ENCODE measurements around the gene SLC38A10. TPM values are rescaled to one million over a fixed set of nuclear protein-coding genes. Genes with fewer than 3 reads are reported as not detected.

Gene SLC38A10
- total and polyA plus RNA-seq, 3 experiments from 2014 or later = 49.0 to 71.1 (median 51.0) TPM

- Mint-ChIP-seq H3K4me1 (no peaks in the 10 kb centered on the region), H3K9me3 (no peaks in the 10 kb centered on the region), H3K27ac (no peak overlapping the region), H3K4me3 (no peak overlapping the region), H3K27me3 (peaks cover 8 to 16% of the 10 kb centered on the region in 2 donors), H3K36me3 (no peaks in the 10 kb centered on the region)
- Histone ChIP-seq H3K27me3 (ENCODE audit: insufficient read depth, low read length, poor library complexity, severe bottlenecking) (no peaks in the 10 kb centered on the region), H3K4me1 (ENCODE audit: insufficient read depth, low read length) (no peaks in the 10 kb centered on the region), H3K36me3 (ENCODE audit: insufficient read depth, low read length) (no peaks in the 10 kb centered on the region), H3K9me3 (ENCODE audit: low read length) (no peaks in the 10 kb centered on the region), H3K4me3 (ENCODE audit: low read length) (no peak overlapping the region), H3K27ac (ENCODE audit: low read depth, low read length) (no peak overlapping the region)
- POLR2A ChIA-PET = no interaction called here
- CTCF ChIA-PET = no interaction called here
- no peak for DNase-seq
Measured at GRCh38 chr17:81317961-81318605, 23.0 kb upstream of the SLC38A10 start.

DNA sequence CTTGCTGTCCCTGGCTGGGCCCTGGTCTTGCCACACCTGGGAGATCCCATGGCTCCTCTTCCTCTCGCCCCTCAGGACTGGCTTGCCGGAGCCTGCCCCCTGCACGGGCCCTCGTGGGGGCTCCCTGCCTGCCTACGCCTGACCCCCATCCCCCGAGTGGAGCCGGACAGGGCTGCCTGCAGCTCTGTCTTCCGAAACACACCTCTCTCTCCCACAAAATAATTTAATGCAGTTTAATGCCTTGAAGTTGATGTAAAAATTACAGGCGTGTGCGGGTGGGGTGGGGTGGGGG is 22.4 kb upstream of the SLC38A10 start:
- H3K4me3 Mint-ChIP-seq = no peak overlapping the region
- H3K9me3 Mint-ChIP-seq = no peaks in the 10 kb centered on the region
- no peaks in the 10 kb centered on the region for H3K36me3 Mint-ChIP-seq
- no peak overlapping the region for H3K27ac ChIP-seq (ENCODE audit: low read depth, low read length)
- no peak overlapping the region for H3K27ac Mint-ChIP-seq
- no peaks in the 10 kb centered on the region for H3K36me3 ChIP-seq (ENCODE audit: insufficient read depth, low read length)
- CTCF ChIA-PET = no interaction called here
- DNase-seq = no peak
- no peaks in the 10 kb centered on the region for H3K27me3 ChIP-seq (ENCODE audit: insufficient read depth, low read length, poor library complexity, severe bottlenecking)
- no peaks in the 10 kb centered on the region for H3K9me3 ChIP-seq (ENCODE audit: low read length)
- H3K4me1 ChIP-seq (ENCODE audit: insufficient read depth, low read length) = no peaks in the 10 kb centered on the region
- POLR2A ChIA-PET = no interaction called here
- H3K27me3 Mint-ChIP-seq = peaks cover 10 to 17% of the 10 kb centered on the region in 2 donors
- H3K4me3 ChIP-seq (ENCODE audit: low read length) = no peak overlapping the region
- no peaks in the 10 kb centered on the region for H3K4me1 Mint-ChIP-seq

GRCh38 chr17:81315885-81316391 is 20.8 kb upstream of the SLC38A10 start:
- no peaks in the 10 kb centered on the region for H3K27me3 ChIP-seq (ENCODE audit: insufficient read depth, low read length, poor library complexity, severe bottlenecking)
- Mint-ChIP-seq H3K27ac (peak overlapping the region in 1 of 8 donors; percentile 69), H3K4me3 (no peak overlapping the region), H3K36me3 (no peaks in the 10 kb centered on the region), H3K9me3 (no peaks in the 10 kb centered on the region), H3K27me3 (peaks cover 13 to 19% of the 10 kb centered on the region in 2 donors), H3K4me1 (no peaks in the 10 kb centered on the region)
- no peaks in the 10 kb centered on the region for H3K4me1 ChIP-seq (ENCODE audit: insufficient read depth, low read length)
- no peak overlapping the region for H3K27ac ChIP-seq (ENCODE audit: low read depth, low read length)
- no peaks in the 10 kb centered on the region for H3K36me3 ChIP-seq (ENCODE audit: insufficient read depth, low read length)
- ChIA-PET POLR2A (no interaction called here), CTCF (no interaction called here)
- no peaks in the 10 kb centered on the region for H3K9me3 ChIP-seq (ENCODE audit: low read length)
- DNase-seq = no peak
- H3K4me3 ChIP-seq (ENCODE audit: low read length) = no peak overlapping the region

DNA sequence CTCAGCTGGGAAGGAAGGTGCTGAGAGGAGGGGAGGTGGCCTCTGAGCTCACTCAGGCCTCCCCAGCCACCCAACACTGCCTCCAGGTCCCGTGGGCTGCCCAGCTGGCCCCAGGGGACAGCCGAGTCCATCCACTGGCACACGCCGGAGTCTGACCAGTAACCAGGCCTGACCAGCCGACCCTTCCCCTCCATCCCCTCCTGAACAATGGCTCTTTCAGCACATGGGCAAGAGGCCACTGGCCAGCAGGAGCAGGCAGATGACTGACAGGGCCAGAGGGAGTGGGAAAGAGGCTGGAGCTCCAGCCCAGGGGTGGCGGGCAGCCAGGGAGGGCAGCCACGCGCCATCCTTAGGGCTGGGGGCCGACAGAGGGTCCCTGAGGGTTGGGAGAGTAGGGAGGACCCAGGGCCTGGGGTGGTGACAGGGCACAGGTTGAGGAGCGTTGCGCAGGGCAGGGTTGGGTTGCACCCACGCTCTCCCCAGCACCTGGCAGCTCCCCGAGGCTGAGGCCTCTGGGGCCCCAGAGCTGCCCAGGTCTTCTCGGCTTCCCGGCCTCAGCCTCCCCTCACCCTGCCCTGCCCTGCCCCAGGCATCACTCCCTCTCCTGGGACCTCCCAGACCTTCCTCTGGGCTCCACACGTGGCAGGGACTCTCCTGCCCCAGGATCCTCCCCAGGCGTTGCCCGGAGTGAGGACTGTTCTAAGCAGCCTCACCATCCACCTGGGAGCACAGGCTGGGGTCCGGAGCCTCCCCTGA is 20.2 kb upstream of the SLC38A10 start:
- peaks cover 13 to 21% of the 10 kb centered on the region in 2 donors for H3K27me3 Mint-ChIP-seq
- Histone ChIP-seq H3K4me1 (ENCODE audit: insufficient read depth, low read length) (no peaks in the 10 kb centered on the region), H3K36me3 (ENCODE audit: insufficient read depth, low read length) (no peaks in the 10 kb centered on the region), H3K4me3 (ENCODE audit: low read length) (no peak overlapping the region), H3K27ac (ENCODE audit: low read depth, low read length) (no peak overlapping the region), H3K9me3 (ENCODE audit: low read length) (no peaks in the 10 kb centered on the region), H3K27me3 (ENCODE audit: insufficient read depth, low read length, poor library complexity, severe bottlenecking) (no peaks in the 10 kb centered on the region)
- DNase-seq = no peak
- no peak overlapping the region for H3K27ac Mint-ChIP-seq
- H3K4me1 Mint-ChIP-seq = no peaks in the 10 kb centered on the region
- H3K4me3 Mint-ChIP-seq = no peak overlapping the region
- no peaks in the 10 kb centered on the region for H3K36me3 Mint-ChIP-seq
- ChIA-PET POLR2A (no interaction called here), CTCF (no interaction called here)
- H3K9me3 Mint-ChIP-seq = no peaks in the 10 kb centered on the region

- Mint-ChIP-seq H3K4me1 (no peaks in the 10 kb centered on the region), H3K27me3 (peaks cover 15 to 21% of the 10 kb centered on the region in 2 donors), H3K4me3 (no peak overlapping the region), H3K36me3 (no peaks in the 10 kb centered on the region), H3K27ac (no peak overlapping the region), H3K9me3 (no peaks in the 10 kb centered on the region)
- Histone ChIP-seq H3K27ac (ENCODE audit: low read depth, low read length) (no peak overlapping the region), H3K9me3 (ENCODE audit: low read length) (no peaks in the 10 kb centered on the region), H3K27me3 (ENCODE audit: insufficient read depth, low read length, poor library complexity, severe bottlenecking) (no peaks in the 10 kb centered on the region), H3K4me1 (ENCODE audit: insufficient read depth, low read length) (no peaks in the 10 kb centered on the region), H3K4me3 (ENCODE audit: low read length) (no peak overlapping the region), H3K36me3 (ENCODE audit: insufficient read depth, low read length) (no peaks in the 10 kb centered on the region)
- CTCF ChIA-PET = no interaction called here
- POLR2A ChIA-PET = no interaction called here
- no peak for DNase-seq
Measured at GRCh38 chr17:81314398-81315081, 19.4 kb upstream of the SLC38A10 start.

- H3K36me3 ChIP-seq (ENCODE audit: insufficient read depth, low read length) = no peaks in the 10 kb centered on the region
- no peaks in the 10 kb centered on the region for H3K36me3 Mint-ChIP-seq
- no peak overlapping the region for H3K27ac Mint-ChIP-seq
- H3K27me3 ChIP-seq (ENCODE audit: insufficient read depth, low read length, poor library complexity, severe bottlenecking) = no peaks in the 10 kb centered on the region
- no peak overlapping the region for H3K27ac ChIP-seq (ENCODE audit: low read depth, low read length)
- H3K9me3 Mint-ChIP-seq = no peaks in the 10 kb centered on the region
- H3K4me1 Mint-ChIP-seq = peaks cover 0 to 4% (median 0%) of the 10 kb centered on the region in 3 donors
- no peaks in the 10 kb centered on the region for H3K9me3 ChIP-seq (ENCODE audit: low read length)
- H3K4me3 ChIP-seq (ENCODE audit: low read length) = no peak overlapping the region
- no peak overlapping the region for H3K4me3 Mint-ChIP-seq
- ChIA-PET CTCF (no interaction called here), POLR2A (no interaction called here)
- no peak for DNase-seq
- peaks cover 17 to 25% of the 10 kb centered on the region in 2 donors for H3K27me3 Mint-ChIP-seq
- no peaks in the 10 kb centered on the region for H3K4me1 ChIP-seq (ENCODE audit: insufficient read depth, low read length)
Measured at GRCh38 chr17:81313776-81314397, 18.8 kb upstream of the SLC38A10 start.

DNA sequence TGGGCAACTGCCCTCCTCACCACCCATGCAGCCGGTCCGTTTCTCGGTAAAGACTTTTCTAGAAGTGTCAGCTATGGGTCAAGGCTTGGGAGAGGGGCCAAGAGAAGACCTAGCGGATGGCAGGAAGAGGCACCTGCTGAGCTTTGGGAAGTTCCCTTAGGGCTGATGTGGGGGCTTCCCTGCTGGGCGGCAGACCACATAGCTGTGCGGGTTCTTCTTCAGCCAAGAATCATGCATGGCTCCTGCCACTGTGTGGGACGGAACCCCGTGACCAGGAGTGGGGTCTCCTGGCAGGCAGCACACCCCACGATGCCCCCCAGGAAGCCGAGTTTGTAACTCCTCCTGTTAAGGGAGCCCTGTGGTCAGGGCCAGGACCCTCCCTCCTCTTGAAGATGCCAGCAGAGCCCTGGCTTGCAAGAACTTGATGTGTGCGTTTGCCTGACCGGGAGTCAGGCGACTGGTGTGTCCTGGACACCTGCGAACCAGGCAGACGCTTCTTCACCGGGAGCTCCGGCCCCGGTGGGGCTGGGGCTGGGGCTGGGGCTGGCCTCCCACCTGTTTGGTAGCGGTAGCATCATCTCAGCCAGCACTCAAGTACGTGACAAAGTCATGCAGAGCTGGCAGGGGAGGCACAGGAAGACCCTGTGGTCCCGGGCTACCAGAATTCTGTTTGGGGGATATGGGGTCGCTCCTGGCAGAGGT is 17.7 kb upstream of the SLC38A10 start:
- H3K27ac ChIP-seq (ENCODE audit: low read depth, low read length) = no peak overlapping the region
- CTCF ChIA-PET = no interaction called here
- no peaks in the 10 kb centered on the region for H3K36me3 Mint-ChIP-seq
- no peak for DNase-seq
- no peak overlapping the region for H3K4me3 ChIP-seq (ENCODE audit: low read length)
- no peaks in the 10 kb centered on the region for H3K9me3 Mint-ChIP-seq
- no peaks in the 10 kb centered on the region for H3K9me3 ChIP-seq (ENCODE audit: low read length)
- POLR2A ChIA-PET = no interaction called here
- no peaks in the 10 kb centered on the region for H3K4me1 ChIP-seq (ENCODE audit: insufficient read depth, low read length)
- H3K27me3 Mint-ChIP-seq = peaks cover 15 to 25% of the 10 kb centered on the region in 2 donors
- no peaks in the 10 kb centered on the region for H3K27me3 ChIP-seq (ENCODE audit: insufficient read depth, low read length, poor library complexity, severe bottlenecking)
- no peaks in the 10 kb centered on the region for H3K36me3 ChIP-seq (ENCODE audit: insufficient read depth, low read length)
- H3K4me1 Mint-ChIP-seq = peaks cover 0 to 4% (median 0%) of the 10 kb centered on the region in 3 donors
- no peak overlapping the region for H3K27ac Mint-ChIP-seq
- H3K4me3 Mint-ChIP-seq = no peak overlapping the region
